ENCODE measurements around the gene PHF13. TPM values are rescaled to one million over a fixed set of nuclear protein-coding genes. Genes with fewer than 3 reads are reported as not detected.

Gene PHF13
- total RNA-seq, 1 experiment from 2014 or later = 20.9 TPM

DNA sequence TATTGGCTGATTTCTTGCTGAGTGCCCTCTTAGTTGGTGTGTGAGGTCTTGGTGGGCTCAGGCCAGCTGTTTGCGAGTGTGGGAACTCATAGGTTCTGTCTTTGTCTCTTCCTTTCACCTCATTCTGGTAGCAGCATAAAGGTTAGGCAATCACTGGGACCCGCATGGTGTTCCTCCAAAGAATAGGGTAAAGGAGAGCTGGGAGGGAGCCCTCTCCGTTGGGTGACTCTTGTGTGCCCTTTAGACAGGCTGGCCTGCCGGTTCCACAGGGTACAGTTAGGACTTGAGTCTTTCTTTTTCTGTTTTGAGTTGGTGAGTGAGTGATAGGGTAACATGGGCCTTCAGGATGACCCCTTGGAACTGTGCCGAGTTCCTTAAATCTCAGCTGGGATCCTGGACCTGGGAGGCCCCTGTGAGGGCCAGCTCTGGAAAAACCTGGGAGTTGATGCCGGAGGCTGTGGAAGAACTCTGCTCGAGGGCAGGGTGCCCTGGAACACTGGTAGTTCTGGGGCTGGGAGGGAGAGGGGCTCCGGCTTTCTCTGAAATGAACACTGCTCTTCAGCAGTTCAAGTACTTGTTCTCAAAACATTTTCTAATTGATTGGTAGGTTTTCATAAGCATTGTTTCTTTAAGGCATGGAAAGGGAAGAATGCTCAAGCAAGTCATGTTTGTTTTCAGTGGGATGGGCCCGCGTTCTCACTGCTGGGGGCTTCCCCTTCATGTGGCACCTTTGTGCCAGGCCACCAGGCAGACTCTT lies 9.0 kb downstream of the PHF13 start:
- H3K9me2 ChIP-seq (ENCODE audit: insufficient read depth) = no peaks in the 10 kb centered on the region
- CTCF ChIA-PET = no interaction called here
- intact Hi-C loops (cut with micrococcal nuclease; ENCODE audit: unreplicated experiment) = no loop called here
- H3K4me2 ChIP-seq = no peak overlapping the region
- no TSS peak for BruUV-seq (replicated peaks)
- H3K9me3 ChIP-seq (ENCODE audit: insufficient read depth, low read depth) = no peaks in the 10 kb centered on the region
- 0 out of 2 replicates have a peak, but pooled peaks cover 8% of the 10 kb centered on the region for H4K20me1 ChIP-seq (ENCODE audit: insufficient read depth)
- peaks cover 18% of the 10 kb centered on the region; the same call in 1 of the 2 replicates for H3K79me2 ChIP-seq (ENCODE audit: low read depth)
- POLR2A ChIA-PET (ENCODE audit: unreplicated experiment) = interaction anchor here (0.5 kb wide), 1 partner anchor 22 kb away, joined by 3 read pairs; no protein-coding TSS in a partner anchor
- H3K4me1 ChIP-seq (replicated peaks; ENCODE audit: insufficient read depth) = 0 out of 2 replicates have a peak, but pooled peaks cover 8% of the 10 kb centered on the region
- H3K27ac ChIP-seq = no peak overlapping the region
- no peak for TF ChIP-seq EZH2 (IDR thresholded peaks at IDR 0.05; ENCODE audit: low read depth)
- no peak for TF ChIP-seq CTCF (conservative IDR thresholded peaks at IDR 0.05)
- no peaks in the 10 kb centered on the region for H3K36me3 ChIP-seq (ENCODE audit: low read depth)
- no peaks in the 10 kb centered on the region for H3K27me3 ChIP-seq (ENCODE audit: insufficient read depth, low read depth)
- no peak overlapping the region for H2AFZ ChIP-seq
- H3F3A ChIP-seq (ENCODE audit: insufficient read depth, low read depth) = peaks cover 10% of the 10 kb centered on the region
- no peak overlapping the region for H3K4me3 ChIP-seq
- DNase-seq = no peak

DNA sequence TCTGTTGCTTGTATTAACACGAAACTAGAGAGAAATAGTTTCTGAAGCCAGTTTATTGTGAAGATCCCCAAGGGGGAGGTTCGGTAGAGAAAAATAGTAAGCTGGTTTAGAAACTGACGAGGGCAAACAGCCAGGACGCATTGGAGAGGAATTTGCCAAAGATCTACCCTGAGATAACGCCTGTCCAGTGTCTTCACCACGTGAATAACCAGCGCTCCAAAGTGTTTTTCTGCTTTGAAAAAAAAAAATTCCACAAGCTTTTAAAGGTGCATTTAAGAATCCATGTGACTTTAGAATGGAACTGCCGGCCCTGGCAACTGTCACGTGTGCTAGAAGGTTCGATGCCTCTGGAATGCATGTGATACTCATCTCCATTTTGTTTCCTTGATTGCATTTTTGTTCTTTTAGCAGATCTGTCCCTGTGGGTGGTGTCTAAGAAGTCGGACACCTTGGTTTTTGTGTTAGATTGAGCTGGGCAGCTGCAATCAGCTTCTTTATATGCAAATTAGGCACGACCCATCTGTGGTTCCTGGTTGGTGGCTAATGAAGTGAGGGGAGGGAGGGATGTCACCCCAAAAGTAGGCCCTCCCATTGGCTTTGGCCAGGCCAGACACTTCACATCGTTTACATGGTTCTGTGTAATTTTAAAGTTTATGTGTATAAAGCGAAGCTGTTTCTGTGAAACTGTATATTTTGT lies 9.9 kb downstream of the PHF13 start:
- H3K4me2 ChIP-seq = no peak overlapping the region
- H3K79me2 ChIP-seq (ENCODE audit: low read depth) = 0 out of 2 replicates have a peak, but pooled peaks cover 14% of the 10 kb centered on the region
- H3K36me3 ChIP-seq (ENCODE audit: low read depth) = no peaks in the 10 kb centered on the region
- H3K27ac ChIP-seq = no peak overlapping the region
- POLR2A ChIA-PET (ENCODE audit: unreplicated experiment) = interaction anchor here (0.5 to 0.6 kb wide), 2 partner anchors 20 to 597 kb away, joined by 3 to 4 read pairs; no protein-coding TSS in a partner anchor
- TF ChIP-seq EZH2 (IDR thresholded peaks at IDR 0.05; ENCODE audit: low read depth) (no peak), CTCF (conservative IDR thresholded peaks at IDR 0.05) (no peak)
- H2AFZ ChIP-seq = no peak overlapping the region
- CTCF ChIA-PET = interaction anchor here (0.6 kb wide), 1 partner anchor 157 kb away, joined by 3 read pairs; no protein-coding TSS in a partner anchor
- no TSS peak for BruUV-seq (replicated peaks)
- 0 out of 2 replicates have a peak, but pooled peaks cover 6% of the 10 kb centered on the region for H4K20me1 ChIP-seq (ENCODE audit: insufficient read depth)
- 0 out of 2 replicates have a peak, but pooled peaks cover 8% of the 10 kb centered on the region for H3K4me1 ChIP-seq (replicated peaks; ENCODE audit: insufficient read depth)
- H3F3A ChIP-seq (ENCODE audit: insufficient read depth, low read depth) = peaks cover 10% of the 10 kb centered on the region
- no peaks in the 10 kb centered on the region for H3K27me3 ChIP-seq (ENCODE audit: insufficient read depth, low read depth)
- no peaks in the 10 kb centered on the region for H3K9me3 ChIP-seq (ENCODE audit: insufficient read depth, low read depth)
- intact Hi-C loops (cut with micrococcal nuclease; ENCODE audit: unreplicated experiment) = no loop called here
- H3K4me3 ChIP-seq = no peak overlapping the region
- H3K9me2 ChIP-seq (ENCODE audit: insufficient read depth) = no peaks in the 10 kb centered on the region
- DNase-seq = no peak
